OCI-LY7 (cell line): Measurements from ENCODE around the gene CBY2.

ENCODE experiments used
- CTCF ChIP-seq: fragments of 200-600 bp; sonication (generic); conservative IDR thresholded peaks from 2 replicates; pipeline ENCODE4 v1.5.1; 2014; ENCODE audit warnings: mild to moderate bottlenecking, antibody characterized with exemption, low read length, moderate library complexity, mixed read lengths
- EZH2phosphoT487 ChIP-seq: fragments of 200-600 bp; sonication (generic); IDR thresholded peaks from 2 replicates; pipeline ENCODE4 v1.6.1; 2018; ENCODE audit warnings: low read depth, borderline replicate concordance, mild to moderate bottlenecking, mixed run types, antibody characterized with exemption, low read length, moderate library complexity, mixed read lengths

- TF ChIP-seq CTCF = no peak
- no peak for TF ChIP-seq EZH2phosphoT487
These were observed 27.2 kb upstream of the CBY2 start for GRCh38 chr13:45674908-45675307.
